DMS153 (cell line): ENCODE data around the gene ISOC1.

Experiments used
- DNase-seq: peaks from one replicate; lab custom pipeline; 2025; lab: John Stamatoyannopoulos, UW

The ISOC1 gene

GRCh38 chr5:129094924-129095899, 663 bp downstream of the ISOC1 start:
- no peak for DNase-seq

- no peak for DNase-seq
These were observed 1.9 kb downstream of the ISOC1 start for GRCh38 chr5:129096382-129096991.

GRCh38 chr5:129097498-129098296, 3.1 kb downstream of the ISOC1 start:
- no peak for DNase-seq

GRCh38 chr5:129098488-129099183, 4.1 kb downstream of the ISOC1 start:
- no peak for DNase-seq

- DNase-seq = no peak
These were observed 4.6 kb downstream of the ISOC1 start for GRCh38 chr5:129099184-129099569.

- DNase-seq = no peak
These were observed 7.2 kb downstream of the ISOC1 start for GRCh38 chr5:129101794-129102193.

GRCh38 chr5:129103397-129103796, 8.8 kb downstream of the ISOC1 start:
- DNase-seq = no peak

- no peak for DNase-seq
These were observed 10.4 kb downstream of the ISOC1 start for GRCh38 chr5:129104915-129105455.

- no peak for DNase-seq
These were observed 13.1 kb downstream of the ISOC1 start for GRCh38 chr5:129107637-129108036.

GRCh38 chr5:129110742-129111141, 16.2 kb downstream of the ISOC1 start:
- DNase-seq = no peak

- DNase-seq = no peak
These were observed 16.8 kb downstream of the ISOC1 start for GRCh38 chr5:129111351-129111750.

GRCh38 chr5:129112295-129112694, 17.7 kb downstream of the ISOC1 start:
- no peak for DNase-seq

- no peak for DNase-seq
These were observed 19.3 kb downstream of the ISOC1 start for GRCh38 chr5:129113867-129114266.

GRCh38 chr5:129114539-129115193, 20.1 kb downstream of the ISOC1 start:
- DNase-seq = no peak

GRCh38 chr5:129115680-129116079, 21.1 kb downstream of the ISOC1 start:
- DNase-seq = no peak

GRCh38 chr5:129116797-129117196, 22.2 kb downstream of the ISOC1 start:
- DNase-seq = no peak

- DNase-seq = no peak
These were observed 23.9 kb downstream of the ISOC1 start for GRCh38 chr5:129118405-129118804.

GRCh38 chr5:129118826-129119225, 24.3 kb downstream of the ISOC1 start:
- DNase-seq = no peak

- no peak for DNase-seq
These were observed 25.6 kb downstream of the ISOC1 start for GRCh38 chr5:129120158-129120581.

GRCh38 chr5:129122560-129122959, 28.0 kb downstream of the ISOC1 start:
- no peak for DNase-seq

GRCh38 chr5:129124608-129125007, 30.1 kb downstream of the ISOC1 start:
- DNase-seq = no peak
